Activated naive CD4-positive, alpha-beta T cell treated with anti-CD3 and anti-CD28 coated beads for 36 hours (primary cell): ENCODE data around the gene TBC1D28. TPM values are rescaled to one million over a fixed set of nuclear protein-coding genes. Genes with fewer than 3 reads are reported as not detected.

Source experiments
- total RNA-seq, 2 experiments: library from RNA; stranded (reverse); gene quantifications; one replicate each; pipeline ENCODE4 v1.2.3, GENCODE V29; 2021

TBC1D28 gene
- total RNA-seq, 2 experiments from 2014 or later = not detected

Other genes starting within 250 kb of the TBC1D28 start
- gene LGALS9C, start 167.6 kb downstream of the TBC1D28 start, total RNA-seq = under 1 TPM; 0.45 to 0.54 TPM
- 1 to 10 TPM; 2.0 to 2.2 TPM for gene FOXO3B, start 37.9 kb upstream of the TBC1D28 start, total RNA-seq
- under 1 TPM in 1 of 2 experiments, not detected in 1; 0.10 TPM for gene FBXW10, start 99.7 kb upstream of the TBC1D28 start, total RNA-seq
- 10 to 100 TPM; 19.3 to 24.4 TPM for gene TVP23B, start 136.8 kb upstream of the TBC1D28 start, total RNA-seq
- 10 to 100 TPM; 31.1 to 33.7 TPM for gene PRPSAP2, start 213.7 kb upstream of the TBC1D28 start, total RNA-seq